ENCODE results near the gene ZNF385B.

Gene ZNF385B

DNA sequence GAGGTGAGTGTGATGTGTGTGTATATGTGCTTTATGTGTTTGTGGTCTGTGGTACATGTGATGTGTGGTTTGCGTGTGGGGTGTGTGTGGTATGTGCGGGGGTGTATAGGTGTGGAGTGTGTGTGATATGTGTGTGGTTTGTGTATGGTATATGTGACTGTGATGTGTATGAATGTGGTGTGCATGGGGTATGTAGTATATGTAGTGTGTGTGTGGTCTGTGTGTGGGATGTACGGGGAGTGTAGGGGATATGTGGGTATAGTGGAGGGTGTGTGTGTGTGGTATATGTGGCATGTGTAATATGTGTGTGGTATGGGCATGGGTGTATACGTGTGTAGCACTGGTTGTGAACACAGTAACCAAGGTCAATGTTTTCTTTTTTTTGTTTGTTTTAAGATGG, 87.4 kb downstream of the ZNF385B start:
- ATAC-seq (ENCODE audit: insufficient read depth, low read depth): no peak
- Histone ChIP-seq H3K79me2 (ENCODE audit: insufficient read depth, low read length) (no peaks in the 10 kb centered on the region), H3K4me2 (ENCODE audit: insufficient read depth, low read length) (no peak overlapping the region), H2AFZ (ENCODE audit: low read depth, low read length) (no peak overlapping the region), H3K27me3 (ENCODE audit: insufficient read depth, low read length, poor library complexity) (no peaks in the 10 kb centered on the region), H4K20me1 (ENCODE audit: insufficient read depth, low read length) (no peaks in the 10 kb centered on the region), H3K36me3 (ENCODE audit: insufficient read depth, low read length) (no peaks in the 10 kb centered on the region), H3K27ac (ENCODE audit: low read length) (no peak overlapping the region), H3K9me3 (ENCODE audit: insufficient read depth, low read length, severe bottlenecking) (no peaks in the 10 kb centered on the region), H3K9ac (ENCODE audit: low read depth, low read length) (no peak overlapping the region), H3K4me1 (ENCODE audit: insufficient read depth, low read length) (no peaks in the 10 kb centered on the region), H3K4me3 (ENCODE audit: low read depth in 1 of 2, low read length in 2 of 2) (no peak overlapping the region)
- DNase-seq: no peak
- TF ChIP-seq CTCF (IDR thresholded peaks at IDR 0.05; ENCODE audit: borderline replicate concordance, extremely low read depth, low read length, poor library complexity, severe bottlenecking): no peak
- no peak for TF ChIP-seq EZH2 (IDR thresholded peaks at IDR 0.05; ENCODE audit: borderline replicate concordance, low read depth, low read length, severe bottlenecking)

GRCh38 chr2:179772346-179772745, 89.1 kb downstream of the ZNF385B start:
- ATAC-seq (ENCODE audit: insufficient read depth, low read depth): no peak
- TF ChIP-seq CTCF (IDR thresholded peaks at IDR 0.05; ENCODE audit: borderline replicate concordance, extremely low read depth, low read length, poor library complexity, severe bottlenecking) (no peak), EZH2 (IDR thresholded peaks at IDR 0.05; ENCODE audit: borderline replicate concordance, low read depth, low read length, severe bottlenecking) (no peak)
- no peaks in the 10 kb centered on the region for H3K79me2 ChIP-seq (ENCODE audit: insufficient read depth, low read length)

DNA sequence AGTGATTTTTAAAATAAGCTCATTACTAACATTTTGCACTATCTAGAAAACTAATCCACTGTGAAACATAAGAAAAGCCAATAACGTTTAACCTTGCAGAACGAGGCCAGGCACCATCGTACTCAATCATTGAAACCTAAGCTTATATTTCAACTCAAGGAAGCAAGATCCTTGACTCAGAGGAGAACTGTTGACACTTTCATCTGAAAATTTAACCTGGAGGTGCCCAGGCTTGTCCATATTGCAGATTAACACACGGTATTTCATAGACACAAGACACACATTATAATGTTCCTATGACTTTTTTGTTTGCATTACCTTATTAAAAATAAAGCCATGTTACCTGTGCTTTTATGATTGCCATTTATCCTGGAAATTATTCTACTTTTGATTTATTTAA, 89.6 kb downstream of the ZNF385B start:
- H3K9ac ChIP-seq (ENCODE audit: low read depth, low read length): no peak overlapping the region
- no peak for TF ChIP-seq CTCF (IDR thresholded peaks at IDR 0.05; ENCODE audit: borderline replicate concordance, extremely low read depth, low read length, poor library complexity, severe bottlenecking)
- H3K4me3 ChIP-seq (ENCODE audit: low read depth in 1 of 2, low read length in 2 of 2): no peak overlapping the region
- no peaks in the 10 kb centered on the region for H3K9me3 ChIP-seq (ENCODE audit: insufficient read depth, low read length, severe bottlenecking)
- H4K20me1 ChIP-seq (ENCODE audit: insufficient read depth, low read length): no peaks in the 10 kb centered on the region
- ATAC-seq (ENCODE audit: insufficient read depth, low read depth) (no peak), DNase-seq (no peak)
- H3K4me1 ChIP-seq (ENCODE audit: insufficient read depth, low read length): no peaks in the 10 kb centered on the region
- H3K27me3 ChIP-seq (ENCODE audit: insufficient read depth, low read length, poor library complexity): peaks cover 3% of the 10 kb centered on the region
- H3K27ac ChIP-seq (ENCODE audit: low read length): no peak overlapping the region
- no peaks in the 10 kb centered on the region for H3K79me2 ChIP-seq (ENCODE audit: insufficient read depth, low read length)
- H2AFZ ChIP-seq (ENCODE audit: low read depth, low read length): no peak overlapping the region
- no peaks in the 10 kb centered on the region for H3K36me3 ChIP-seq (ENCODE audit: insufficient read depth, low read length)
- no peak overlapping the region for H3K4me2 ChIP-seq (ENCODE audit: insufficient read depth, low read length)

More at GRCh38 chr2:179772346-179772745, 89.1 kb downstream of the ZNF385B start:
- Histone ChIP-seq H3K4me2 (ENCODE audit: insufficient read depth, low read length) (no peak overlapping the region), H3K9ac (ENCODE audit: low read depth, low read length) (no peak overlapping the region), H3K27me3 (ENCODE audit: insufficient read depth, low read length, poor library complexity) (no peaks in the 10 kb centered on the region), H4K20me1 (ENCODE audit: insufficient read depth, low read length) (no peaks in the 10 kb centered on the region), H3K4me3 (ENCODE audit: low read depth in 1 of 2, low read length in 2 of 2) (no peak overlapping the region), H3K36me3 (ENCODE audit: insufficient read depth, low read length) (no peaks in the 10 kb centered on the region), H3K27ac (ENCODE audit: low read length) (no peak overlapping the region), H2AFZ (ENCODE audit: low read depth, low read length) (no peak overlapping the region), H3K4me1 (ENCODE audit: insufficient read depth, low read length) (no peaks in the 10 kb centered on the region), H3K9me3 (ENCODE audit: insufficient read depth, low read length, severe bottlenecking) (no peaks in the 10 kb centered on the region)
- no peak for DNase-seq

DNA sequence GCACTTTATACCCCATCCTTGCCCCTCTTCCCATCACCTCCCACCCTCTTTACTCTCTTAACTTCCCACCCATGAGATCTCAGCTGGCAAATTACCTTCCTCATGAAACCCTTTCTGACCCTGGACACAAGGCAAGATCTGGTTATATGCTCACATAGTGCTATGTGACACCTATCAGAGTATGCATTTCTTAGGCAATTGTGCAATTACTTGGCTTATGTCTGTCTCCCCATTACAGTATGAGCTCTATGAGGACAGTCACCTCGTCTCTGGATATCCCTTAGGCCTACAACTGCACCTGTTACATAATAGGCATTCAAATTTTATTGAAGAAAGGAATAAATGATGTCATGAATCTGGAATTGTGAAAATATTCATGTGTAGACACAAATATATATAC, 91.4 kb downstream of the ZNF385B start:
- H3K27me3 ChIP-seq (ENCODE audit: insufficient read depth, low read length, poor library complexity): peaks cover 4% of the 10 kb centered on the region
- H3K27ac ChIP-seq (ENCODE audit: low read length): no peak overlapping the region
- no peaks in the 10 kb centered on the region for H3K36me3 ChIP-seq (ENCODE audit: insufficient read depth, low read length)
- H3K4me2 ChIP-seq (ENCODE audit: insufficient read depth, low read length): no peak overlapping the region
- no peak for ATAC-seq (ENCODE audit: insufficient read depth, low read depth)
- no peak overlapping the region for H2AFZ ChIP-seq (ENCODE audit: low read depth, low read length)
- DNase-seq: no peak
- H3K9me3 ChIP-seq (ENCODE audit: insufficient read depth, low read length, severe bottlenecking): no peaks in the 10 kb centered on the region
- H3K4me1 ChIP-seq (ENCODE audit: insufficient read depth, low read length): no peaks in the 10 kb centered on the region
- no peak overlapping the region for H3K4me3 ChIP-seq (ENCODE audit: low read depth in 1 of 2, low read length in 2 of 2)
- H4K20me1 ChIP-seq (ENCODE audit: insufficient read depth, low read length): no peaks in the 10 kb centered on the region
- TF ChIP-seq CTCF (IDR thresholded peaks at IDR 0.05; ENCODE audit: borderline replicate concordance, extremely low read depth, low read length, poor library complexity, severe bottlenecking) (no peak), EZH2 (IDR thresholded peaks at IDR 0.05; ENCODE audit: borderline replicate concordance, low read depth, low read length, severe bottlenecking) (no peak)
- no peak overlapping the region for H3K9ac ChIP-seq (ENCODE audit: low read depth, low read length)
- no peaks in the 10 kb centered on the region for H3K79me2 ChIP-seq (ENCODE audit: insufficient read depth, low read length)

Data from DND-41 (cell line).